ENCODE data around the gene TCL1B.
"Not testable (repeated sequence)": the region's sequence is repeated elsewhere in the genome, so short reads cannot be mapped to it uniquely, and the experiment has no call there.

The TCL1B gene

GRCh38 chr14:95700221-95700976 lies 14.2 kb downstream of the TCL1B start:
- no peak for DNase-seq (ENCODE audit: low read depth in 3 of 3, low spot score in 1 of 3)

- DNase-seq (ENCODE audit: low read depth in 3 of 3, low spot score in 1 of 3) = no peak
Observed at GRCh38 chr14:95701846-95702221, 15.6 kb downstream of the TCL1B start.

- no peak for DNase-seq (ENCODE audit: low read depth in 3 of 3, low spot score in 1 of 3)
Observed at GRCh38 chr14:95703341-95703740, 17.1 kb downstream of the TCL1B start.

- DNase-seq (ENCODE audit: low read depth in 3 of 3, low spot score in 1 of 3) = no peak
Observed at GRCh38 chr14:95703805-95704204, 17.6 kb downstream of the TCL1B start.

GRCh38 chr14:95705518-95705917 lies 19.3 kb downstream of the TCL1B start:
- DNase-seq (ENCODE audit: low read depth in 3 of 3, low spot score in 1 of 3) = no peak

GRCh38 chr14:95707327-95707726 lies 21.1 kb downstream of the TCL1B start:
- no peak for DNase-seq (ENCODE audit: low read depth in 3 of 3, low spot score in 1 of 3)

GRCh38 chr14:95710106-95710505 lies 23.9 kb downstream of the TCL1B start:
- no peak for DNase-seq (ENCODE audit: low read depth in 3 of 3, low spot score in 1 of 3)

GRCh38 chr14:95711476-95712176 lies 25.4 kb downstream of the TCL1B start:
- no peak for DNase-seq (ENCODE audit: low read depth in 3 of 3, low spot score in 1 of 3)

- DNase-seq (ENCODE audit: low read depth in 3 of 3, low spot score in 1 of 3) = no peak
Observed at GRCh38 chr14:95712398-95712797, 26.2 kb downstream of the TCL1B start.

- no peak for DNase-seq (ENCODE audit: low read depth in 3 of 3, low spot score in 1 of 3)
Observed at GRCh38 chr14:95713596-95714371, 27.6 kb downstream of the TCL1B start, which contains the start of gene TCL1A. Gene TCL1A (minus strand): TSS chr14:95714125. CDS start chr14:95714066, 59 bp downstream.

GRCh38 chr14:95722525-95723190 lies 36.4 kb downstream of the TCL1B start:
- DNase-seq (ENCODE audit: low read depth in 3 of 3, low spot score in 1 of 3) = no peak

GRCh38 chr14:95725685-95726336 lies 39.6 kb downstream of the TCL1B start:
- no peak for DNase-seq (ENCODE audit: low read depth in 3 of 3, low spot score in 1 of 3)

GRCh38 chr14:95727056-95727700 lies 41.0 kb downstream of the TCL1B start:
- DNase-seq (ENCODE audit: low read depth in 3 of 3, low spot score in 1 of 3) = no peak

- not testable (repeated sequence) for DNase-seq (ENCODE audit: low read depth in 3 of 3, low spot score in 1 of 3)
Observed at GRCh38 chr14:95729402-95730028, 43.3 kb downstream of the TCL1B start.

GRCh38 chr14:95730126-95730525 lies 43.9 kb downstream of the TCL1B start:
- no peak for DNase-seq (ENCODE audit: low read depth in 3 of 3, low spot score in 1 of 3)

- no peak for DNase-seq (ENCODE audit: low read depth in 3 of 3, low spot score in 1 of 3)
Observed at GRCh38 chr14:95733212-95733611, 47.0 kb downstream of the TCL1B start.

- no peak for DNase-seq (ENCODE audit: low read depth in 3 of 3, low spot score in 1 of 3)
Observed at GRCh38 chr14:95739356-95739755, 53.1 kb downstream of the TCL1B start.

- no peak for DNase-seq (ENCODE audit: low read depth in 3 of 3, low spot score in 1 of 3)
Observed at GRCh38 chr14:95741038-95741490, 54.8 kb downstream of the TCL1B start.

- no peak for DNase-seq (ENCODE audit: low read depth in 3 of 3, low spot score in 1 of 3)
Observed at GRCh38 chr14:95741781-95742180, 55.6 kb downstream of the TCL1B start.

Data from stimulated activated CD4-positive, alpha-beta T cell treated with anti-CD3 and anti-CD28 coated beads, TNF-alpha, amount 100 ng/mL, for 1 hour (primary cell).